Endothelial cell of umbilical vein (primary cell): ENCODE measurements around the gene GRIK1. TPM values are rescaled to one million over a fixed set of nuclear protein-coding genes. Genes with fewer than 3 reads are reported as not detected.

Source experiments
- BruUV-seq: library from RNA; stranded (reverse); fragments of 400-500 nt; replicated peaks from 2 replicates; lab custom pipeline; 2021; lab: Mats Ljungman, UMichigan
- CTCF ChIA-PET: fragments of 300-600, 350-600 bp; sonication (Branson Sonifier 250); formaldehyde crosslinking; loops from one replicate; lab custom pipeline; 2021; ENCODE audit warnings: antibody characterized with exemption, inconsistent platforms; lab: Charles Lee
- POLR2A ChIA-PET: fragments of 300-600, 350-600 bp; sonication (Branson Sonifier 250); formaldehyde crosslinking; loops from one replicate; lab custom pipeline; 2021; ENCODE audit warnings: antibody characterized with exemption, inconsistent platforms; lab: Charles Lee
- DNase-seq: peaks from one replicate; pipeline ENCODE4 v3.0.0-alpha.2; 2011; ENCODE audit warnings: low read depth, low spot score
- FAIRE-seq: peaks from 2 replicates; lab custom pipeline; 2011; peaks lifted over from hg19 to GRCh38; lab: Jason Lieb, UNC
- H2AFZ ChIP-seq: 2 replicates; pipeline ENCODE4 v1.6.0; 2012; ENCODE audit warnings: low read depth, low read length, control low read depth, inconsistent platforms
- H3K27ac ChIP-seq: 2 replicates; pipeline ENCODE4 v1.5.1; 2011; ENCODE audit warnings: low read depth, mild to moderate bottlenecking, control low read depth, low read length, moderate library complexity; ENCODE audit not compliant: insufficient read depth
- H3K27me3 ChIP-seq, 2 experiments: 2 replicates each; pipeline versions ENCODE4 v1.6.0 to v1.6.1; 2011; ENCODE audit warnings: low read length in 2 of 2, mixed read lengths in 1 of 2; ENCODE audit not compliant: control insufficient read depth in 2 of 2, insufficient read depth in 2 of 2
- H3K36me3 ChIP-seq, 2 experiments: 2 replicates in 1 of 2; 3 replicates in 1 of 2; pipeline ENCODE4 v1.5.1; 2011; ENCODE audit warnings: low read length in 2 of 2, mild to moderate bottlenecking in 1 of 2, moderate library complexity in 1 of 2; ENCODE audit not compliant: control insufficient read depth in 2 of 2, insufficient read depth in 2 of 2; ENCODE audit errors: extremely low read depth in 1 of 2
- H3K4me1 ChIP-seq: 3 replicates; pipeline ENCODE4 v1.5.1; 2011; ENCODE audit warnings: mild to moderate bottlenecking, low read length; ENCODE audit not compliant: control insufficient read depth, insufficient read depth; ENCODE audit errors: extremely low read depth
- H3K4me2 ChIP-seq: 2 replicates; pipeline ENCODE4 v1.6.1; 2011; ENCODE audit warnings: low read length, control low read depth, mixed read lengths; ENCODE audit not compliant: insufficient read depth
- H3K4me3 ChIP-seq, 3 experiments: fragments of 200-600 bp in 1 of 3; sonication (generic), shearing (Covaris generic) in 1 of 3; replicated peaks in 1 of 3; 2 replicates each; pipeline ENCODE4 v1.5.1; 2011 to 2016; ENCODE audit warnings: control low read depth in 3 of 3, low read length in 3 of 3, mild to moderate bottlenecking in 2 of 3, inconsistent platforms in 1 of 3, low read depth in 1 of 3, moderate library complexity in 1 of 3; ENCODE audit not compliant: insufficient read depth in 1 of 3
- H3K79me2 ChIP-seq: 2 replicates; pipeline ENCODE4 v1.6.0; 2012; ENCODE audit warnings: low read length, inconsistent platforms; ENCODE audit not compliant: control insufficient read depth, insufficient read depth
- H3K9ac ChIP-seq: replicated peaks from 2 replicates; pipeline ENCODE3; 2011; ENCODE audit warnings: low read length, control low read depth; ENCODE audit not compliant: insufficient read depth; ENCODE audit errors: extremely low read depth
- H3K9me1 ChIP-seq: replicated peaks from 3 replicates; pipeline ENCODE4 v1.6.0; 2011; ENCODE audit warnings: mild to moderate bottlenecking, low read length; ENCODE audit not compliant: control insufficient read depth, insufficient read depth; ENCODE audit errors: extremely low read depth
- H3K9me3 ChIP-seq: replicated peaks from 2 replicates; pipeline ENCODE4 v1.5.1; 2012; ENCODE audit warnings: low read length, inconsistent platforms; ENCODE audit not compliant: control insufficient read depth, insufficient read depth
- H4K20me1 ChIP-seq: replicated peaks from 2 replicates; pipeline ENCODE3; 2011; ENCODE audit warnings: mild to moderate bottlenecking, low read length; ENCODE audit not compliant: control insufficient read depth, insufficient read depth; ENCODE audit errors: extremely low read depth
- CTCF ChIP-seq, 2 donors: IDR thresholded peaks; 1 replicate in 1 of 2; 2 replicates in 1 of 2; pipeline ENCODE4 v1.5.1; 2011; ENCODE audit warnings: low read length in 2 of 2, mild to moderate bottlenecking in 2 of 2, moderate library complexity in 2 of 2, control low read depth in 1 of 2, inconsistent platforms in 1 of 2, low read depth in 1 of 2; ENCODE audit not compliant: insufficient read depth in 1 of 2; ENCODE audit errors: extremely low read depth in 1 of 2
- EZH2 ChIP-seq: IDR thresholded peaks from 2 replicates; pipeline ENCODE4 v1.6.1; 2012; ENCODE audit warnings: borderline replicate concordance, low read depth, mild to moderate bottlenecking, moderate library complexity, low read length, inconsistent platforms; ENCODE audit not compliant: severe bottlenecking
- FOS ChIP-seq: IDR thresholded peaks from 2 replicates; pipeline ENCODE4 v1.6.1; 2011; ENCODE audit warnings: mild to moderate bottlenecking, low read length, moderate library complexity, borderline replicate concordance; ENCODE audit not compliant: insufficient read depth
- GATA2 ChIP-seq: IDR thresholded peaks from 2 replicates; pipeline ENCODE4 v1.7.0; 2011; ENCODE audit warnings: low read depth, mild to moderate bottlenecking, moderate library complexity, mixed read lengths, low read length; ENCODE audit not compliant: insufficient read length, insufficient read depth
- JUN ChIP-seq: IDR thresholded peaks from 2 replicates; pipeline ENCODE4 v1.6.1; 2011; ENCODE audit warnings: borderline replicate concordance, low read depth; ENCODE audit not compliant: insufficient read length, insufficient read depth
- MAX ChIP-seq: IDR thresholded peaks from 2 replicates; pipeline ENCODE4 v1.6.1; 2011; ENCODE audit not compliant: insufficient read depth, insufficient read length
- MYC ChIP-seq: IDR thresholded peaks from one replicate; pipeline ENCODE4 v1.6.1; 2011; ENCODE audit warnings: mild to moderate bottlenecking, low read depth, low read length
- POLR2A ChIP-seq: IDR thresholded peaks from 2 replicates; pipeline ENCODE4 v1.6.1; 2012; ENCODE audit warnings: low read depth, mild to moderate bottlenecking, control low read depth, low read length
- POLR2AphosphoS5 ChIP-seq: IDR thresholded peaks from 2 replicates; pipeline ENCODE4 v1.6.1; 2012; ENCODE audit warnings: low read depth, mild to moderate bottlenecking, control low read depth, low read length, moderate library complexity; ENCODE audit not compliant: insufficient read depth
- dilution Hi-C: fragments of 300-500 bp; cut with MboI; formaldehyde crosslinking; loops from one replicate; pipeline ENCODE4 v1.15.0; 2019; ENCODE audit warnings: low sequenced_read_pairs; ENCODE audit not compliant: extremely low pct_ligation_motif_present
- intact Hi-C: fragments of 100-400 bp; cut with micrococcal nuclease; formaldehyde crosslinking; loops from one replicate; pipeline ENCODE4 v1.10.0; 2022
- polyA plus RNA-seq, 4 experiments: library from polyadenylated mRNA; depleted of rRNA in 3 of 4; stranded (reverse) in 3 of 4; unstranded in 1 of 4; fragments of >200 nt; gene quantifications; 2 replicates each; pipeline versions ENCODE4 v1.2.1 to v1.2.3, GENCODE V29; 2011 to 2012; ENCODE audit warnings: missing spikeins in 1 of 4
- total RNA-seq: library from RNA; stranded (reverse); gene quantifications from 2 replicates; pipeline ENCODE4 v1.2.3, GENCODE V29; 2021

The GRIK1 gene
- total and polyA plus RNA-seq, 2 donors (not counting 3 experiments of a cell fraction or from before 2014, with no cell fraction given), result not detected

DNA sequence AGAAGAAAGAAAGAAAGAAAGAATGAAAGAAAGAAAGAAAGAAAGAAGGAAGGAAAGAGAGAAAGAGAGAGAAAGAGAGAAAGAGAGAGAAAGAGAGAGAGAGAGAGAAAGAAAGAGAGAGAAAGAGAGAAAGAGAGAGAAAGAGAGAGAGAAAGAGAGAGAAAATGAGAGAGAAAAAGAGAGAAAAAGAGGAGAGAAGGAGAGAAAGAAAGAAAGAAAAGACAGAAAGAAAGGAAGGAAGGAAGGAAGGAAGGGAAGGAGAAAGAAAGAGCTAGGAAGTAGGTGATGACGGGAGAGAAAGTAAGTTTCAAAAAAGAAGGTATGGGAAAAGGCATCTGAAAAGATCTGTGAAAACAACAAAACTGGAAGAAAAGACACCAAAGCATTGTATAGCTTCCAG, 72.0 kb downstream of the GRIK1 start:
- Histone ChIP-seq H2AFZ (no peak overlapping the region), H3K27ac (no peak overlapping the region), H3K9ac (no peak overlapping the region), H3K4me1 (no peaks in the 10 kb centered on the region), H3K36me3 (no peaks in the 10 kb centered on the region), H3K9me3 (no peaks in the 10 kb centered on the region), H3K9me1 (no peaks in the 10 kb centered on the region), H3K79me2 (no peaks in the 10 kb centered on the region), H3K4me3 (no peak overlapping the region), H3K4me2 (no peak overlapping the region), H3K27me3 (no peaks in the 10 kb centered on the region), H4K20me1 (no peaks in the 10 kb centered on the region)
- DNase-seq, result no peak
- ChIA-PET POLR2A (no interaction called here), CTCF (no interaction called here)
- TF ChIP-seq MYC (no peak), JUN (no peak), POLR2A (no peak), POLR2AphosphoS5 (no peak)
- no TSS peak for BruUV-seq
- dilution Hi-C loops, result no loop called here
- intact Hi-C loops, result no loop called here
- FAIRE-seq, result no peak

GRCh38 chr21:29860346-29860745, 79.5 kb downstream of the GRIK1 start:
- intact Hi-C loops (no loop called here), dilution Hi-C loops (no loop called here)
- no peaks in the 10 kb centered on the region for H3K9me1 ChIP-seq
- H3K4me1 ChIP-seq, result no peaks in the 10 kb centered on the region
- no peak overlapping the region for H3K4me2 ChIP-seq
- TF ChIP-seq EZH2 (no peak), JUN (no peak), FOS (no peak), MAX (no peak), MYC (no peak), POLR2AphosphoS5 (no peak), POLR2A (no peak), GATA2 (no peak), CTCF (IDR thresholded peaks at IDR 0.05; ENCODE audit: extremely low read depth in 1 of 2, insufficient read depth in 1 of 2, low read depth in 1 of 2, low read length in 2 of 2) (no peak)
- H3K27me3 ChIP-seq, result no peaks in the 10 kb centered on the region
- no peaks in the 10 kb centered on the region for H3K36me3 ChIP-seq
- no peak overlapping the region for H2AFZ ChIP-seq
- H3K4me3 ChIP-seq, result no peak overlapping the region
- no peaks in the 10 kb centered on the region for H3K9me3 ChIP-seq
- ChIA-PET POLR2A (no interaction called here), CTCF (interaction anchor here (1.7 kb wide), 1 partner anchor 11 kb away, joined by 3 read pairs; no protein-coding TSS in a partner anchor)
- no peaks in the 10 kb centered on the region for H4K20me1 ChIP-seq
- H3K27ac ChIP-seq, result no peak overlapping the region
- no peak for DNase-seq
- BruUV-seq, result no TSS peak
- no peaks in the 10 kb centered on the region for H3K79me2 ChIP-seq
- H3K9ac ChIP-seq, result no peak overlapping the region
- FAIRE-seq, result no peak
